ENCODE data around the gene GAB2.
A peak's percentile ranks its signal among the peaks of the same experiment; 100 is the strongest.

Gene GAB2

GRCh38 chr11:78281511-78281910 is 136.1 kb downstream of the GAB2 start:
- no peak for DNase-seq
- TF ChIP-seq CTCF (IDR thresholded peaks at IDR 0.05; ENCODE audit: borderline replicate concordance, extremely low read depth, low read length, poor library complexity, severe bottlenecking) (no peak), EZH2 (IDR thresholded peaks at IDR 0.05; ENCODE audit: borderline replicate concordance, low read depth, low read length, severe bottlenecking) (no peak)
- no peaks in the 10 kb centered on the region for H4K20me1 ChIP-seq (ENCODE audit: insufficient read depth, low read length)
- no peak for ATAC-seq (ENCODE audit: insufficient read depth, low read depth)
- no peak overlapping the region for H2AFZ ChIP-seq (ENCODE audit: low read depth, low read length)
- peaks cover 49% of the 10 kb centered on the region for H3K36me3 ChIP-seq (ENCODE audit: insufficient read depth, low read length)
- H3K4me1 ChIP-seq (ENCODE audit: insufficient read depth, low read length), result peaks cover 61% of the 10 kb centered on the region
- peaks cover 97% of the 10 kb centered on the region for H3K79me2 ChIP-seq (ENCODE audit: insufficient read depth, low read length)
- no peaks in the 10 kb centered on the region for H3K9me3 ChIP-seq (ENCODE audit: insufficient read depth, low read length, severe bottlenecking)
- H3K4me3 ChIP-seq (ENCODE audit: low read depth in 1 of 2, low read length in 2 of 2), result no peak overlapping the region
- no peaks in the 10 kb centered on the region for H3K27me3 ChIP-seq (ENCODE audit: insufficient read depth, low read length, poor library complexity)
- H3K27ac ChIP-seq (ENCODE audit: low read length), result peak overlapping the region; percentile 69
- H3K4me2 ChIP-seq (ENCODE audit: insufficient read depth, low read length), result no peak overlapping the region
- no peak overlapping the region; the same call in 1 of the 2 replicates for H3K9ac ChIP-seq (ENCODE audit: low read depth, low read length)

- Histone ChIP-seq H3K36me3 (ENCODE audit: insufficient read depth, low read length) (peaks cover 90% of the 10 kb centered on the region), H4K20me1 (ENCODE audit: insufficient read depth, low read length) (no peaks in the 10 kb centered on the region), H3K9ac (ENCODE audit: low read depth, low read length) (no peak overlapping the region), H3K4me1 (ENCODE audit: insufficient read depth, low read length) (peaks cover 20% of the 10 kb centered on the region), H3K4me3 (ENCODE audit: low read depth in 1 of 2, low read length in 2 of 2) (no peak overlapping the region), H3K27me3 (ENCODE audit: insufficient read depth, low read length, poor library complexity) (no peaks in the 10 kb centered on the region), H3K27ac (ENCODE audit: low read length) (peak overlapping the region; percentile 61), H2AFZ (ENCODE audit: low read depth, low read length) (no peak overlapping the region), H3K4me2 (ENCODE audit: insufficient read depth, low read length) (no peak overlapping the region), H3K9me3 (ENCODE audit: insufficient read depth, low read length, severe bottlenecking) (peaks cover 19% of the 10 kb centered on the region), H3K79me2 (ENCODE audit: insufficient read depth, low read length) (peaks cover 95% of the 10 kb centered on the region)
- no peak for DNase-seq
- no peak for ATAC-seq (ENCODE audit: insufficient read depth, low read depth)
- TF ChIP-seq CTCF (IDR thresholded peaks at IDR 0.05; ENCODE audit: borderline replicate concordance, extremely low read depth, low read length, poor library complexity, severe bottlenecking), result no peak
- no peak for TF ChIP-seq EZH2 (IDR thresholded peaks at IDR 0.05; ENCODE audit: borderline replicate concordance, low read depth, low read length, severe bottlenecking)
Measured at GRCh38 chr11:78277314-78277994, 140.2 kb downstream of the GAB2 start.

- peak overlapping the region; percentile 38; the same call in 1 of the 2 replicates for H3K27ac ChIP-seq (ENCODE audit: low read length)
- H3K4me2 ChIP-seq (ENCODE audit: insufficient read depth, low read length), result no peak overlapping the region
- H3K9ac ChIP-seq (ENCODE audit: low read depth, low read length), result no peak overlapping the region
- H3K79me2 ChIP-seq (ENCODE audit: insufficient read depth, low read length), result peaks cover 96% of the 10 kb centered on the region
- H3K36me3 ChIP-seq (ENCODE audit: insufficient read depth, low read length), result peaks cover 97% of the 10 kb centered on the region
- no peak for ATAC-seq (ENCODE audit: insufficient read depth, low read depth)
- H3K9me3 ChIP-seq (ENCODE audit: insufficient read depth, low read length, severe bottlenecking), result peaks cover 19% of the 10 kb centered on the region
- TF ChIP-seq EZH2 (IDR thresholded peaks at IDR 0.05; ENCODE audit: borderline replicate concordance, low read depth, low read length, severe bottlenecking) (no peak), CTCF (IDR thresholded peaks at IDR 0.05; ENCODE audit: borderline replicate concordance, extremely low read depth, low read length, poor library complexity, severe bottlenecking) (no peak)
- peaks cover 9% of the 10 kb centered on the region; the same call in 1 of the 2 replicates for H3K4me1 ChIP-seq (ENCODE audit: insufficient read depth, low read length)
- no peak overlapping the region for H2AFZ ChIP-seq (ENCODE audit: low read depth, low read length)
- H3K27me3 ChIP-seq (ENCODE audit: insufficient read depth, low read length, poor library complexity), result no peaks in the 10 kb centered on the region
- H4K20me1 ChIP-seq (ENCODE audit: insufficient read depth, low read length), result no peaks in the 10 kb centered on the region
- DNase-seq, result no peak
- H3K4me3 ChIP-seq (ENCODE audit: low read depth in 1 of 2, low read length in 2 of 2), result no peak overlapping the region
Measured at GRCh38 chr11:78276311-78276710, 141.3 kb downstream of the GAB2 start.

All from DND-41 (cell line).